GM06990 (cell line): ENCODE data around the gene NABP1.

Experiments
- DNase-seq: peaks from one replicate; pipeline ENCODE4 v3.0.0-alpha.2; 2011; ENCODE audit not compliant: insufficient read length; ENCODE audit errors: extremely low read depth
- H3K27me3 ChIP-seq: replicated peaks from 2 replicates; pipeline ENCODE4 v1.6.0; 2011; ENCODE audit warnings: low read length; ENCODE audit not compliant: control insufficient read depth, insufficient read depth
- H3K36me3 ChIP-seq: 2 replicates; pipeline ENCODE4 v1.5.1; 2011; ENCODE audit warnings: low read length; ENCODE audit not compliant: control insufficient read depth, insufficient read depth
- H3K4me3 ChIP-seq: replicated peaks from 2 replicates; pipeline ENCODE4 v1.5.1; 2011; ENCODE audit warnings: low read depth, mild to moderate bottlenecking, control low read depth, low read length
- CTCF ChIP-seq: IDR thresholded peaks from 2 replicates; pipeline ENCODE4 v1.5.1; 2011; ENCODE audit warnings: low read length, control low read depth, mild to moderate bottlenecking, inconsistent platforms; ENCODE audit not compliant: insufficient read depth, poor library complexity, severe bottlenecking

NABP1 gene

GRCh38 chr2:191701029-191701428 lies 23.1 kb downstream of the NABP1 start:
- DNase-seq = no peak
- Histone ChIP-seq H3K36me3 (no peaks in the 10 kb centered on the region), H3K4me3 (no peak overlapping the region), H3K27me3 (no peaks in the 10 kb centered on the region)
- no peak for TF ChIP-seq CTCF

- no peak for TF ChIP-seq CTCF
- no peak for DNase-seq
- Histone ChIP-seq H3K4me3 (no peak overlapping the region), H3K27me3 (no peaks in the 10 kb centered on the region), H3K36me3 (no peaks in the 10 kb centered on the region)
Measured at GRCh38 chr2:191701696-191702095, 23.8 kb downstream of the NABP1 start.

GRCh38 chr2:191703079-191703725 lies 25.3 kb downstream of the NABP1 start:
- no peak for TF ChIP-seq CTCF
- no peak overlapping the region for H3K4me3 ChIP-seq
- H3K27me3 ChIP-seq = no peaks in the 10 kb centered on the region

GRCh38 chr2:191705084-191705483 lies 27.1 kb downstream of the NABP1 start:
- no peak for TF ChIP-seq CTCF
- Histone ChIP-seq H3K36me3 (no peaks in the 10 kb centered on the region), H3K4me3 (no peak overlapping the region), H3K27me3 (no peaks in the 10 kb centered on the region)
- DNase-seq = no peak

More at GRCh38 chr2:191703079-191703725, 25.3 kb downstream of the NABP1 start:
- no peak for DNase-seq
- H3K36me3 ChIP-seq = no peaks in the 10 kb centered on the region

- no peaks in the 10 kb centered on the region for H3K36me3 ChIP-seq
- no peak for TF ChIP-seq CTCF
Measured at GRCh38 chr2:191705701-191706100, 27.8 kb downstream of the NABP1 start.

GRCh38 chr2:191706791-191707190 lies 28.9 kb downstream of the NABP1 start:
- TF ChIP-seq CTCF = no peak
- Histone ChIP-seq H3K4me3 (no peak overlapping the region), H3K27me3 (no peaks in the 10 kb centered on the region; the same call in 1 of the 2 replicates), H3K36me3 (no peaks in the 10 kb centered on the region)
- DNase-seq = no peak

More at GRCh38 chr2:191705701-191706100, 27.8 kb downstream of the NABP1 start:
- DNase-seq = no peak
- H3K4me3 ChIP-seq = no peak overlapping the region
- H3K27me3 ChIP-seq = no peaks in the 10 kb centered on the region; the same call in 1 of the 2 replicates
